ENCODE measurements around the gene FAM114A2. TPM values are rescaled to one million over a fixed set of nuclear protein-coding genes. Genes with fewer than 3 reads are reported as not detected.
"Not testable (repeated sequence)": the region's sequence is repeated elsewhere in the genome, so short reads cannot be mapped to it uniquely, and the experiment has no call there.

The FAM114A2 gene
- total RNA-seq, 4 donors from 2014 or later: 12.2 to 19.0 (median 18.3) TPM

DNA sequence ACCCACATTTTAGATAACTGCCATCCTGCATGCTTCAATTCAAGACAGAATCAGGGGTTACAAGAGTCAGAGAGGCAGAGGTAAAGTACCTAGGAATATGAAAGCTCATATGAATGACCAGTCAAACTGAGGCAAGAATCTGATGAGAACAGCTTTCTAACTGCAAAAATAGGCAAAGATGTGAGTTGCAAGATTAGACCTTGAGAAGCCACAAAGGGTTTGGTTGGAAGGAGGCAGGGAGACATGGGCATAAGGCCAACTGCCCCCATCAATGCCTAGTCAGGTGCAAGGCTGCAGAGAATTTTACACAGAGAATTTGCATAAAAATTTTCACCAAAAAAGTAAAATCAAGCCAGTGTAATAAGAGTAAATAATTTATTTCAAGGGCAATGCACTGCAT, 12.8 kb downstream of the FAM114A2 start:
- in situ Hi-C loops (cut with MboI; ENCODE audit: low sequenced_read_pairs in 4 of 4): no loop called here
- DNase-seq: no peak
- intact Hi-C loops (cut with DNase I; ENCODE audit: low total_unique reads): no loop called here

DNA sequence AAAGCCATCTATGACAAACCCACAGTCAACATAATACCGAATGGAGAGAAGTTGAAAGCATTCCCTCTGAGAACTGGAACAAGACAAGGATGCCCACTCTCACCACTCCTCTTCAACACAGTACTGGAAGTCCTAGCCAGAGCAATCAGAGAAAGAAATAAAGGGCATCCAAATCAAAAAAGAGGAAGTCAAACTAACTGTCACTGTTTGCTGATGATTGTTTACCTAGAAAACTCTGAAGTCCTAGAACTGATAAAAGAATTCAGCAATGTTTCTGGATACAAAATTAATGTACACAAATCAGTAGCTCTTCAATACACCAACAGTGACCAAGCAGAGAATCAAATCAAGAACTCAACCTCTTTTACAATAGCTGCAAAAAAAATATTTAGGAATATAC, 19.8 kb downstream of the FAM114A2 start:
- intact Hi-C loops (cut with DNase I; ENCODE audit: low total_unique reads); H3K27ac ChIP-seq; H3K9me3 ChIP-seq; in situ Hi-C loops (cut with MboI; ENCODE audit: low sequenced_read_pairs in 4 of 4); DNase-seq; H3K36me3 ChIP-seq; H3K4me3 ChIP-seq; H3K4me1 ChIP-seq; ATAC-seq; H3K27me3 ChIP-seq: not testable (repeated sequence)

More for the DNA sequence above, 12.8 kb downstream of the FAM114A2 start:
- TF ChIP-seq, protein P1, sequence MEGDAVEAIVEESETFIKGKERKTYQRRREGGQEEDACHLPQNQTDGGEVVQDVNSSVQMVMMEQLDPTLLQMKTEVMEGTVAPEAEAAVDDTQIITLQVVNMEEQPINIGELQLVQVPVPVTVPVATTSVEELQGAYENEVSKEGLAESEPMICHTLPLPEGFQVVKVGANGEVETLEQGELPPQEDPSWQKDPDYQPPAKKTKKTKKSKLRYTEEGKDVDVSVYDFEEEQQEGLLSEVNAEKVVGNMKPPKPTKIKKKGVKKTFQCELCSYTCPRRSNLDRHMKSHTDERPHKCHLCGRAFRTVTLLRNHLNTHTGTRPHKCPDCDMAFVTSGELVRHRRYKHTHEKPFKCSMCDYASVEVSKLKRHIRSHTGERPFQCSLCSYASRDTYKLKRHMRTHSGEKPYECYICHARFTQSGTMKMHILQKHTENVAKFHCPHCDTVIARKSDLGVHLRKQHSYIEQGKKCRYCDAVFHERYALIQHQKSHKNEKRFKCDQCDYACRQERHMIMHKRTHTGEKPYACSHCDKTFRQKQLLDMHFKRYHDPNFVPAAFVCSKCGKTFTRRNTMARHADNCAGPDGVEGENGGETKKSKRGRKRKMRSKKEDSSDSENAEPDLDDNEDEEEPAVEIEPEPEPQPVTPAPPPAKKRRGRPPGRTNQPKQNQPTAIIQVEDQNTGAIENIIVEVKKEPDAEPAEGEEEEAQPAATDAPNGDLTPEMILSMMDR (IDR thresholded peaks at IDR 0.05 in 4 of 5, conservative IDR thresholded peaks at IDR 0.05 in 1 of 5): no peak
- TF ChIP-seq POLR2A (IDR thresholded peaks at IDR 0.05): no peak
- Histone ChIP-seq H3K4me3 (no peak overlapping the region), H3K27ac (no peak overlapping the region), H3K36me3 (peaks cover 0 to 52% of the 10 kb centered on the region in 2 donors), H3K27me3 (no peaks in the 10 kb centered on the region), H3K4me1 (no peaks in the 10 kb centered on the region), H3K9me3 (no peaks in the 10 kb centered on the region)
- ATAC-seq: no peak

DNA sequence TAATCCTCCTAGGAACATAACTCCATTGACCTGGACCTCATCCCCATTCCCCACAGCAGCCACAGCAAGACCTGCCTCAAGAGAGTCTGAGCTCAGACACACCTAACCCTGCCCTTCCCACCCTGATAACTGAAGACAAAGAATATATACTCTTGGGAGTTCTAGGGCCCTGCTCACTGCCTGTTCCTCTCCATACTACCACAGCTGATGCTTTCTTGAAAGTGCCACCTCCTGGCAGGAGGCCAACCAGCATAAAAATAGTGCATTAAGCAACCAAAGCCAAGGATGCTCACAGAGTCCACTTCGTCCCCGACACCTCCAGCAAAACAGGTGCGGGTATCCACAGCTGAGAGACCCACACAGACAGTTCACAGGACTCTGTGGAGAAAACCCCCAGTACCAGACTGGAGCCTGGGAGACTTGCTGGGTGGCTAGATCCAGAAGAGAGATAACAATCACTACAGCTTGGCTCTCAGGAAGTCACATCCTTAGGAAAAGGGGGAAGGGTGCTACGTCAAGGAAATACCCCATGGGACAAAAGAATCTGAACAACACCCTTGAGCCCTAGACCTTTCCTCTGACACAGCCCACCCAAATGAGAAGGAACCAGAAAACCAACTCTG, 23.5 kb downstream of the FAM114A2 start:
- in situ Hi-C loops (cut with MboI; ENCODE audit: low sequenced_read_pairs in 4 of 4) (no loop called here), intact Hi-C loops (cut with DNase I; ENCODE audit: low total_unique reads) (no loop called here)
- Histone ChIP-seq H3K27me3 (no peaks in the 10 kb centered on the region), H3K4me1 (peaks cover 0 to 5% of the 10 kb centered on the region in 2 donors), H3K27ac (peak overlapping the region; percentile 4 to 54 (median 52)), H3K36me3 (no peaks in the 10 kb centered on the region), H3K9me3 (no peaks in the 10 kb centered on the region), H3K4me3 (no peak overlapping the region)
- ATAC-seq: no peak
- no peak for DNase-seq
- TF ChIP-seq, protein P1 (IDR thresholded peaks at IDR 0.05 in 4 of 5, conservative IDR thresholded peaks at IDR 0.05 in 1 of 5): no peak
- TF ChIP-seq POLR2A (IDR thresholded peaks at IDR 0.05): no peak

DNA sequence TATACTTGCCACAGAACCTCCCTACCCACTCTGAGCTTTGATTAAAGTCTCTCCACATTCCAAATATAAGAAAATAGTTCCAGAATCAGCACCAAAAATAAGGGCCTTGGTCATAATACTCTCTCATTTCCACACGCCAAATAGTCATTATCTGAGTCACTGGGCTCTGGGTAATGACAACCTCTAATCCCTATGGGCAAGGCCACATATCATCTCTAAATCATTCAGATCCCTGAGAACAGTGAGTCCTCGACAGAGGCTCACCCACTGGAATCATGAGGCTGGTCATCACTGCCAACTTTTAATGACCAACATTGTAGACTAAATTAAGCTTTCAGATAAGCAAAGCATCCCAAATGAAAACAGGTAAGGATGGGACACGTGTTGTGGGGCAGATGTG, 28.1 kb downstream of the FAM114A2 start:
- TF ChIP-seq, protein P1 (IDR thresholded peaks at IDR 0.05 in 4 of 5, conservative IDR thresholded peaks at IDR 0.05 in 1 of 5): no peak
- TF ChIP-seq POLR2A (IDR thresholded peaks at IDR 0.05): no peak
- Histone ChIP-seq H3K27ac (no peak overlapping the region), H3K27me3 (no peaks in the 10 kb centered on the region), H3K4me3 (no peak overlapping the region), H3K9me3 (no peaks in the 10 kb centered on the region), H3K36me3 (peaks cover 0 to 3% of the 10 kb centered on the region in 2 donors), H3K4me1 (peaks cover 0 to 5% of the 10 kb centered on the region in 2 donors)
- no peak for ATAC-seq
- in situ Hi-C loops (cut with MboI; ENCODE audit: low sequenced_read_pairs in 4 of 4) (no loop called here), intact Hi-C loops (cut with DNase I; ENCODE audit: low total_unique reads) (no loop called here)
- DNase-seq: no peak

DNA sequence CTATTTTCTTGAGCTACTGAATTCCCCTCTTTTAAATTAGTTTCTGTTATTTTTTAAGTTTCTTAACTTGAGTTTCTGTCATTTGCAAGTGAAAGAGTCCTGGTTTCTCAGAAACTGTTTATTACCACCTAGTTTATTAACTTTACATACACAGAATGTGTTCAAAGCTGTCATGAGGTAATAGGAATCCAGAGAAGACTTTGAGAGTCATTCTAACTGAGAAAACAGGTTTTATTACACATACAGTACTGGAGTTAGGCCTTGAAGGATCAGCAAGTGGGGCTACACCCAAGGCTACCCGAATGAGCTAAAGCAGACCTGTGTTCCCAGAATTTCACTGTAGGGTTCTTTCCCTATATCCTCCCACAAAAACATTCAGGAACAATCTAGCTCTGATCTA, 33.1 kb downstream of the FAM114A2 start:
- peak overlapping the region in 3 of 4 donors; percentile 21 to 48 (median 33) for H3K27ac ChIP-seq
- no peak for TF ChIP-seq POLR2A (IDR thresholded peaks at IDR 0.05)
- TF ChIP-seq, protein P1 (IDR thresholded peaks at IDR 0.05 in 4 of 5, conservative IDR thresholded peaks at IDR 0.05 in 1 of 5): no peak
- in situ Hi-C loops (cut with MboI; ENCODE audit: low sequenced_read_pairs in 4 of 4): no loop called here

More for the DNA sequence above, 33.1 kb downstream of the FAM114A2 start:
- H3K9me3 ChIP-seq: no peaks in the 10 kb centered on the region
- ATAC-seq (no peak), DNase-seq (no peak)
- peaks cover 3 to 12% of the 10 kb centered on the region in 2 donors for H3K36me3 ChIP-seq
- peaks cover 0 to 15% of the 10 kb centered on the region in 2 donors for H3K4me1 ChIP-seq
- no peak overlapping the region for H3K4me3 ChIP-seq
- intact Hi-C loops (cut with DNase I; ENCODE audit: low total_unique reads): no loop called here
- no peaks in the 10 kb centered on the region for H3K27me3 ChIP-seq

Measured in gastrocnemius medialis (tissue), 4 donors.